H1 (cell line): ENCODE data around the gene ALG6. TPM values are rescaled to one million over a fixed set of nuclear protein-coding genes. Genes with fewer than 3 reads are reported as not detected.

Experiments used
- ASH2L ChIP-seq: fragments of 200-600, 300-600 bp; sonication (generic); IDR thresholded peaks from one replicate; pipeline ENCODE4 v1.7.1; 2017; ENCODE audit warnings: low read length
- CBX8 ChIP-seq: fragments of 300-800, 300-1000 bp; sonication (generic); IDR thresholded peaks from 2 replicates; pipeline ENCODE4 v1.7.1; 2016; ENCODE audit warnings: low read depth, low read length, borderline replicate concordance
- CHD1 ChIP-seq: IDR thresholded peaks from 2 replicates; pipeline ENCODE4 v1.6.1; 2012; ENCODE audit warnings: low read depth, low read length, improper control_type of control experiment
- CTCF ChIP-seq, 3 experiments: IDR thresholded peaks; 1 replicate in 2 of 3; 2 replicates in 1 of 3; pipeline versions ENCODE4 v1.5.1 to v1.6.1; 2011; ENCODE audit warnings: low read length in 3 of 3, mild to moderate bottlenecking in 3 of 3, inconsistent platforms in 2 of 3, low read depth in 1 of 3, moderate library complexity in 1 of 3; ENCODE audit not compliant: insufficient read depth in 1 of 3; ENCODE audit errors: control extremely low read depth in 1 of 3
- EGR1 ChIP-seq: IDR thresholded peaks from 2 replicates; pipeline ENCODE4 v1.6.1; 2011; ENCODE audit warnings: low read depth, low read length, borderline replicate concordance
- KDM4A ChIP-seq: IDR thresholded peaks from one replicate; pipeline ENCODE4 v1.7.1; 2012; ENCODE audit warnings: low read depth, mild to moderate bottlenecking, moderate library complexity, low read length, inconsistent platforms; ENCODE audit not compliant: severe bottlenecking
- MAFK ChIP-seq: IDR thresholded peaks from 2 replicates; pipeline ENCODE4 v1.6.1; 2012; ENCODE audit warnings: low read depth, mild to moderate bottlenecking, improper control_type of control experiment, low read length
- PHF8 ChIP-seq: fragments of 200-600 bp; sonication (generic); conservative IDR thresholded peaks from 2 replicates; pipeline ENCODE4 v1.7.1; 2012; ENCODE audit warnings: low read depth, mild to moderate bottlenecking, inconsistent platforms, low read length, moderate library complexity
- POLR2AphosphoS5 ChIP-seq: IDR thresholded peaks from 2 replicates; pipeline ENCODE4 v1.6.1; 2011; ENCODE audit warnings: low read depth, low read length
- RAD21 ChIP-seq, 2 experiments: IDR thresholded peaks in 1 of 2; conservative IDR thresholded peaks in 1 of 2; 2 replicates each; pipeline ENCODE4 v1.6.1; 2011; ENCODE audit warnings: low read depth in 2 of 2, low read length in 2 of 2, improper control_type of control experiment in 1 of 2, inconsistent platforms in 1 of 2, mild to moderate bottlenecking in 1 of 2, moderate library complexity in 1 of 2
- RBBP5 ChIP-seq: IDR thresholded peaks from 2 replicates; pipeline ENCODE4 v1.7.1; 2012; ENCODE audit warnings: low read depth, mild to moderate bottlenecking, inconsistent platforms, low read length, moderate library complexity, borderline replicate concordance
- RXRA ChIP-seq: IDR thresholded peaks from 2 replicates; pipeline ENCODE4 v1.6.1; 2011; ENCODE audit warnings: low read depth, mild to moderate bottlenecking, low read length, moderate library complexity; ENCODE audit not compliant: insufficient read depth
- SIN3A ChIP-seq, 2 experiments: IDR thresholded peaks in 1 of 2; conservative IDR thresholded peaks in 1 of 2; 2 replicates each; pipeline ENCODE4 v1.6.1; 2011 to 2012; ENCODE audit warnings: low read length in 2 of 2, improper control_type of control experiment in 1 of 2, low read depth in 1 of 2, mild to moderate bottlenecking in 1 of 2
- SP2 ChIP-seq: IDR thresholded peaks from 2 replicates; pipeline ENCODE4 v1.6.1; 2012; ENCODE audit warnings: mild to moderate bottlenecking, low read length, inconsistent platforms
- SRF ChIP-seq: IDR thresholded peaks from 2 replicates; pipeline ENCODE4 v1.6.1; 2011; ENCODE audit warnings: mild to moderate bottlenecking, low read depth, low read length, moderate library complexity
- TAF1 ChIP-seq: IDR thresholded peaks from 2 replicates; pipeline ENCODE4 v1.6.1; 2011; ENCODE audit warnings: mild to moderate bottlenecking, low read depth, low read length
- TBP ChIP-seq: IDR thresholded peaks from 2 replicates; pipeline ENCODE4 v1.6.1; 2011; ENCODE audit warnings: low read depth, low read length, improper control_type of control experiment
- TCF12 ChIP-seq: IDR thresholded peaks from 2 replicates; pipeline ENCODE4 v1.6.1; 2011; ENCODE audit warnings: low read depth, mild to moderate bottlenecking, low read length
- TEAD4 ChIP-seq: IDR thresholded peaks from 2 replicates; pipeline ENCODE4 v1.6.1; 2012; ENCODE audit warnings: low read depth, low read length, inconsistent platforms, mixed read lengths
- YY1 ChIP-seq: IDR thresholded peaks from 2 replicates; pipeline ENCODE4 v1.6.1; 2011; ENCODE audit warnings: low read depth, mild to moderate bottlenecking, low read length
- polyA plus RNA-seq, 7 experiments: library from polyadenylated mRNA; depleted of rRNA in 3 of 7; stranded (reverse) in 5 of 7; unstranded in 2 of 7; fragments of >200 nt in 5 of 7; fragments of 200-250 nt in 2 of 7; gene quantifications; 1 replicate in 5 of 7; 2 replicates in 1 of 7; 4 replicates in 1 of 7; pipeline versions ENCODE4 v1.2.1 to v1.2.3, GENCODE V29; 2011 to 2013; ENCODE audit warnings: missing spikeins in 2 of 7, mixed read lengths in 2 of 7
- total RNA-seq: library from RNA; stranded (reverse); fragmentation: NEBNext Ultra II Directional; extraction: Animal tissue kit (Norgen Biotek cat#: 25700); gene quantifications from 2 replicates; pipeline ENCODE4 v1.2.1, GENCODE V29; 2021

The ALG6 gene
- total and polyA plus RNA-seq, 2 of the 8 experiments (the other 6 are each of a cell fraction or from before 2014, with no cell fraction given), result 17.8 to 26.8 TPM

GRCh38 chr1:63319046-63320021 is 48.1 kb upstream of the ALG6 start (continued):
- TF ChIP-seq SP2, result no peak
- TF ChIP-seq CHD1, result 0 out of 2 replicates have a peak, but pooled peaks have one; percentile 38
- no peak for TF ChIP-seq RXRA
- TF ChIP-seq SRF, result no peak
- peak; percentile 73; the same call in 1 of the 2 replicates for TF ChIP-seq RBBP5
- no peak; the same call in 1 of the 2 replicates for TF ChIP-seq TBP
- TF ChIP-seq CTCF (IDR thresholded peaks at IDR 0.05; ENCODE audit: control extremely low read depth in 1 of 3, insufficient read depth in 1 of 3, low read depth in 1 of 3, low read length in 3 of 3), result no peak
- TF ChIP-seq MAFK, result no peak
- no peak for TF ChIP-seq RAD21 (IDR thresholded peaks at IDR 0.05 in 1 of 2, conservative IDR thresholded peaks at IDR 0.05 in 1 of 2; ENCODE audit: low read depth in 2 of 2, low read length in 2 of 2)
- TF ChIP-seq SIN3A (conservative IDR thresholded peaks at IDR 0.05 in 1 of 2, IDR thresholded peaks at IDR 0.05 in 1 of 2; ENCODE audit: low read depth in 1 of 2, low read length in 2 of 2), result no peak
- TF ChIP-seq ASH2L, result peak; percentile 73
- no peak; the same call in 1 of the 2 replicates for TF ChIP-seq CBX8
- no peak for TF ChIP-seq TEAD4
- TF ChIP-seq TAF1, result 0 out of 2 replicates have a peak, but pooled peaks have one; percentile 11
- TF ChIP-seq TCF12, result no peak
- TF ChIP-seq YY1, result peak; percentile 65; the same call in 1 of the 2 replicates
- TF ChIP-seq POLR2AphosphoS5, result no peak
- peak; percentile 20; the same call in 1 of the 2 replicates for TF ChIP-seq EGR1
- 0 out of 2 replicates have a peak, but pooled peaks have one; percentile 21 for TF ChIP-seq PHF8
- peak; percentile 23 for TF ChIP-seq KDM4A
